HepG2 (cell line): ENCODE results near the gene PREX1. TPM values are rescaled to one million over a fixed set of nuclear protein-coding genes. Genes with fewer than 3 reads are reported as not detected.

Source experiments
- BHLHE40 ChIP-seq: IDR thresholded peaks from 2 replicates; pipeline ENCODE4 v1.6.1; 2011; ENCODE audit warnings: low read length, improper control_type of control experiment
- DNMT1 ChIP-seq: sonication (generic); formaldehyde crosslinking; IDR thresholded peaks from 2 replicates; pipeline ENCODE4 v1.5.1; 2020; ENCODE audit warnings: mild to moderate bottlenecking, missing genetic modification reagents
- HHEX ChIP-seq: IDR thresholded peaks from 2 replicates; pipeline ENCODE4 v1.6.1; 2016; ENCODE audit warnings: control low read depth
- HOMEZ ChIP-seq: IDR thresholded peaks from 2 replicates; pipeline ENCODE4 v1.6.1; 2016; ENCODE audit warnings: low read depth
- NR3C1 ChIP-seq: sonication (generic); formaldehyde crosslinking; IDR thresholded peaks from 2 replicates; pipeline ENCODE4 v1.4.0; 2020; ENCODE audit warnings: missing genetic modification reagents
- PRDM4 ChIP-seq: sonication (generic); formaldehyde crosslinking; IDR thresholded peaks from 2 replicates; pipeline ENCODE4 v1.9.0; 2021; ENCODE audit warnings: missing genetic modification reagents, borderline replicate concordance
- RARG ChIP-seq: sonication (generic); formaldehyde crosslinking; IDR thresholded peaks from 2 replicates; pipeline ENCODE4 v1.4.0; 2020; ENCODE audit warnings: low read depth, mild to moderate bottlenecking, missing genetic modification reagents
- RBFOX2 ChIP-seq: fragments of 200-400 bp; formaldehyde crosslinking; IDR thresholded peaks from 2 replicates; pipeline ENCODE4 v1.6.1; 2017; ENCODE audit warnings: low read depth, mild to moderate bottlenecking, low read length
- ZBTB40 ChIP-seq, 2 experiments: fragments of 450-650 bp in 1 of 2; sonication (generic) in 1 of 2; formaldehyde crosslinking in 1 of 2; IDR thresholded peaks; 2 replicates each; pipeline versions ENCODE4 v1.6.1 to v1.8.0; 2016 to 2022; ENCODE audit warnings: antibody characterized with exemption in 1 of 2, mild to moderate bottlenecking in 1 of 2, missing genetic modification reagents in 1 of 2
- ZFP36L2 ChIP-seq: sonication (generic); formaldehyde crosslinking; IDR thresholded peaks from 2 replicates; pipeline ENCODE4 v1.4.0; 2020; ENCODE audit warnings: missing genetic modification reagents
- ZNF253 ChIP-seq: sonication (generic); formaldehyde crosslinking; IDR thresholded peaks from 2 replicates; pipeline ENCODE4 v1.8.0; 2022; ENCODE audit warnings: mild to moderate bottlenecking, missing genetic modification reagents, borderline replicate concordance
- ZNF691 ChIP-seq: sonication (generic); formaldehyde crosslinking; IDR thresholded peaks from 2 replicates; pipeline ENCODE4 v1.4.0; 2020; ENCODE audit warnings: missing genetic modification reagents, low read depth, mild to moderate bottlenecking, borderline replicate concordance
- ZNF891 ChIP-seq: sonication (generic); formaldehyde crosslinking; IDR thresholded peaks from 2 replicates; pipeline ENCODE4 v1.5.0; 2020; ENCODE audit warnings: mild to moderate bottlenecking, missing genetic modification reagents
- polyA plus RNA-seq, 8 experiments: library from polyadenylated mRNA; depleted of rRNA in 3 of 8; stranded (reverse) in 7 of 8; unstranded in 1 of 8; fragments of >200 nt; fragmentation: Illumina TruSeq in 4 of 8; extraction: Trizol in 4 of 8; gene quantifications; 2 replicates each; pipeline versions ENCODE4 v1.2.1 to v1.2.3, GENCODE V29; 2011 to 2016; ENCODE audit warnings: low read depth in 4 of 8, missing spikeins in 1 of 8, mixed read lengths in 1 of 8; ENCODE audit not compliant: insufficient read depth in 1 of 8
- total RNA-seq, 5 experiments: library from RNA; depleted of rRNA; stranded (reverse); fragments of >200 nt; fragmentation: Illumina TruSeq; extraction: Trizol; gene quantifications; 2 replicates each; pipeline ENCODE4 v1.2.3, GENCODE V29; 2016; ENCODE audit warnings: low read depth in 1 of 5

The PREX1 gene
- total and polyA plus RNA-seq, 2 of the 13 experiments (the other 11 are each of a cell fraction or from before 2014, with no cell fraction given), result 0.02 to 0.04 TPM

- TF ChIP-seq PRDM4 (no peak), HOMEZ (CRISPR knock-in tag) (no peak), DNMT1 (CRISPR knock-in tag) (no peak), NR3C1 (CRISPR knock-in tag) (no peak), ZNF891 (CRISPR knock-in tag) (no peak), ZBTB40 (IDR thresholded peaks at IDR 0.05) (no peak), ZBTB40 (CRISPR knock-in tag; IDR thresholded peaks at IDR 0.05) (no peak), RBFOX2 (no peak), ZNF691 (CRISPR knock-in tag) (0 out of 2 replicates have a peak, but pooled peaks have one; percentile 51), ZNF253 (no peak), HHEX (CRISPR knock-in tag) (no peak), ZFP36L2 (no peak), BHLHE40 (no peak), RARG (CRISPR knock-in tag) (no peak)
These were observed 104.2 kb downstream of the PREX1 start (continued) for GRCh38 chr20:48723308-48724264.
